Measurements from ENCODE around the gene ANKRD45. TPM values are rescaled to one million over a fixed set of nuclear protein-coding genes. Genes with fewer than 3 reads are reported as not detected.
A peak's percentile ranks its signal among the peaks of the same experiment; 100 is the strongest.
"Not testable (repeated sequence)": the region's sequence is repeated elsewhere in the genome, so short reads cannot be mapped to it uniquely, and the experiment has no call there.

The ANKRD45 gene
- total RNA-seq: under 1 TPM in 1 of 2 donors, not detected in 1; 0.65 TPM
- long read RNA-seq: 0 reads

- intact Hi-C loops (cut with DNase I): no loop called here
- ATAC-seq: peak; percentile 82 to 89
Measured at GRCh38 chr1:173669491-173669941, at the start of gene ANKRD45. Gene ANKRD45, minus strand, starts transcription at chr1:173669851. Its CDS starts 10,433 bp downstream, at chr1:173659418.

GRCh38 chr1:173717238-173717637 lies 47.6 kb upstream of the ANKRD45 start:
- ATAC-seq (no peak), DNase-seq (no peak)
- intact Hi-C loops (cut with DNase I): no loop called here

More at GRCh38 chr1:173669491-173669941, at the start of gene ANKRD45:
- DNase-seq: peak; percentile 78

GRCh38 chr1:173715538-173715844 lies 45.8 kb upstream of the ANKRD45 start:
- ATAC-seq: no peak
- intact Hi-C loops (cut with DNase I): loop anchor here in 1 of 2 donors (2.0 kb wide), 1 partner anchor 285 kb away; no protein-coding TSS in a partner anchor
- DNase-seq: no peak

GRCh38 chr1:173714759-173715537 lies 45.3 kb upstream of the ANKRD45 start, which contains the start of gene KLHL20:
Gene KLHL20, plus strand, starts transcription at chr1:173714981. Its CDS starts 1,063 bp downstream, at chr1:173716044.
- DNase-seq (peak; percentile 82), ATAC-seq (peak; percentile 97 to 99)
- intact Hi-C loops (cut with DNase I): loop anchor here in 1 of 2 donors (2.0 to 5.0 kb wide), 2 partner anchors 238 to 284 kb away; partner anchors contain the start of gene PRDX6

- DNase-seq (no peak), ATAC-seq (no peak)
- intact Hi-C loops (cut with DNase I): loop anchor here in 1 of 2 donors (2.0 to 5.0 kb wide), 2 partner anchors 237 to 284 kb away; partner anchors contain the start of gene PRDX6
Measured at GRCh38 chr1:173714441-173714758, 44.7 kb upstream of the ANKRD45 start.

DNA sequence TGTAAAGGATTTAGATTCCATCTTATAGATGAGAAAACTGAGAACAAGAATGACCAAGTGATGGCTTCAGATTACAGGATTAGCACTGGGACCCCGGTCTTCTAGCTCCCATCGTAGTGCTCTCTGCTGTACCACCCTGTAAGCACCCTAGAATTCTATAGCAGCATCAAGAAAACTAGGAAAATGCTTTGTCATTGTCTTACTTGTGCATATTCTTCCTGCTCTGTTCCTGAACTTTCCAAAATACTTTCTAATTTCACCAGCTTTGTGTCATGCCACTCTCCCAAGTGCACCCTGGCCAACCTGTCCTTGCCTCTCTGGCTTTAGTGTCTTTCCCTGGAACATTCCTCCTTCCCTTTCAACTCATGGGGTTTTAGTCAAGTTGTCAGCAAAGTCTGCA lies 39.1 kb upstream of the ANKRD45 start:
- DNase-seq (no peak), ATAC-seq (no peak)
- intact Hi-C loops (cut with DNase I): no loop called here

DNA sequence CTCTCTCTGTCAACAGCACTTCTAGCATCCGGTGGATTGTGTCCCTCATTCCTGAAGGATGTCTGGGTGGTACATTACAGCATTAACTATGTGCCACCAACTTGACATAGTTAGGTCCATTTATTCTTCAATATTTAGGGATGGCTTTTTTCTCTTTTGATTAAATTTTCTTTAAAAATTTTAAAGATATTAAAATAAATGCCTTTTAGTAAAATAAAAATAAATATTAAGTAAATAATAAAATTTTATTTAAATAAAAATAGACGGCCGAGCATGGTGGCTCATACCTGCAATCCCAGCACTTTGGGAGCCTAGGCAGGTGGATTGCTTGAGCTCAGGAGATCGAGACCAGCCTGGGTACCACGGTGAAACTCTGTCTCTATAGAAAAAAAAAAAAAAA lies 35.5 kb upstream of the ANKRD45 start:
- intact Hi-C loops (cut with DNase I): no loop called here
- ATAC-seq: no peak
- DNase-seq: no peak

GRCh38 chr1:173702736-173703135 lies 33.1 kb upstream of the ANKRD45 start:
- intact Hi-C loops (cut with DNase I): no loop called here
- no peak for DNase-seq
- no peak for ATAC-seq

DNA sequence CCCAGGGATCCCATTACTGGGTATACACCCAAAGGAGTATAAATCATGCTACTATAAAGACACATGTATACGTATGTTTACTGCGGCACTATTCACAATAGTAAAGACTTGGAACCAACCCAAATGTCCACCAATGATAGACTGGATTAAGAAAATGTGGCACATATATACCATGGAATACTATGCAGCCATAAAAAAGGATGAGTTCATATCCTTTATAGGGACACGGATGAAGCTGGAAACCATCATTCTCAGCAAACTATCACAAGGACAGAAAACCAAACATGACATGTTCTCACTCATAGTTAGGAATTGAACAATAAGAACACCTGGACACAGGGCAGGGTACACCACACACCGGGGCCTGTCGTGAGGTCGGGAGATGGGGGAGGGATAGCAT lies 31.6 kb upstream of the ANKRD45 start:
- DNase-seq; intact Hi-C loops (cut with DNase I); ATAC-seq: not testable (repeated sequence)

DNA sequence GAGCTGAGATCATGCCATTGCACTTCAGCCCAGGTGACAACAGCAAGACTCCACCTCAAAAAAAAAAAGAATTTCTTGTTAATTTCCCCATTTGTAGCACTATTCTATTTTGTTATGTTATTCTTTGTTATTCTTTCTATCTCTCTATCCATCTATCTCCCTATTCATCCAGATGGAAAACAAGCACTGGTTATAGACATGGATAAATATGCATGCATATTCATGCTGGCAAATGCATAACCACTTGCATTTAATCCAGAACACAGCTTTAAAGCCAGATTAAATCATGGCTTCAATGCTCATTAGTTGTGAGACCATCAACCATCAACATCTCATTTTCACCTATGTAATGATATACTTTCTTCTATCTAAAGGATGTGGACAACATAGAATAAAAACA lies 23.6 kb upstream of the ANKRD45 start:
- no peak for ATAC-seq
- intact Hi-C loops (cut with DNase I): no loop called here

GRCh38 chr1:173688300-173688699 lies 18.6 kb upstream of the ANKRD45 start:
- ATAC-seq: no peak
- DNase-seq: no peak
- intact Hi-C loops (cut with DNase I): no loop called here

More for the DNA sequence above, 23.6 kb upstream of the ANKRD45 start:
- no peak for DNase-seq

DNA sequence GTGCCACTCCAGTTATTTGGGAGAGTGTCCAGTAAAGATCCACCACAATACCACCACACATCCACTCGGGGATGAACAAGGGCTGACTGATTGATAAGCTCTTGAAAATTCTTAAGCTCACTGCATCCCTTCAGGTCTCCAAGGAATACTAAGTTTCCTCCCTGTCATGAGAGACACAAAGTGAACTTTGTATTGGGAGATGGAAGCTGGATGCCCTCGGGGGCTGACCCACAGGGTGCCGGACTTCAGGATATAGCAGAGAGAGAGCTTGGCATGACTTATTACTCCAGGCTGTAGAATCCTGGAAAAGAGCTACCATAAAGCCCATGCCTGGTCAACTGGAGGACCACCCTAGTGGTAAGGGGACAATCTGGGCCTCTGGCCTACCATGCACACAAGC lies 15.5 kb upstream of the ANKRD45 start:
- intact Hi-C loops (cut with DNase I); DNase-seq; ATAC-seq: not testable (repeated sequence)

GRCh38 chr1:173683838-173684237 lies 14.2 kb upstream of the ANKRD45 start:
- ATAC-seq; intact Hi-C loops (cut with DNase I); DNase-seq: not testable (repeated sequence)

DNA sequence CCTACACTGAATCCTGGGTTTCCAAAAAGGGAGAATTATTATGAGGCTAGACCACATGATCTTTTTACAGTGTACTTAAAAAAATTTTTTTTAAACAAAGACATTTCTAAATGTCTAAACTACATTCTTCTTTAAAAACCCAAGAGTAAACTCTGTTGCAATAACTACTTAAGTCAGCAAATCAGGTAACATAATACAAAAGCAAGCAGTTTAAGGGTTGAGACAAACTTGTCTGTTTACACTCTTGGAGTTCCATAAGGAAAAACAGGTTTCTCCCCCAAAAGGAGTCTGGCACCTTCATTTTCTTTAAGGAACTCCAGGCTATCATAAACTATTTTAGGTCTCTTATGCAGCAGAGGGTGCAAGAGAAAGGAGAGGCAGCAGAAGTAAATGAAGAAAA lies 12.5 kb upstream of the ANKRD45 start:
- DNase-seq (no peak), ATAC-seq (no peak)
- intact Hi-C loops (cut with DNase I): no loop called here

- intact Hi-C loops (cut with DNase I); ATAC-seq; DNase-seq: not testable (repeated sequence)
Measured at GRCh38 chr1:173680152-173680551, 10.5 kb upstream of the ANKRD45 start.

DNA sequence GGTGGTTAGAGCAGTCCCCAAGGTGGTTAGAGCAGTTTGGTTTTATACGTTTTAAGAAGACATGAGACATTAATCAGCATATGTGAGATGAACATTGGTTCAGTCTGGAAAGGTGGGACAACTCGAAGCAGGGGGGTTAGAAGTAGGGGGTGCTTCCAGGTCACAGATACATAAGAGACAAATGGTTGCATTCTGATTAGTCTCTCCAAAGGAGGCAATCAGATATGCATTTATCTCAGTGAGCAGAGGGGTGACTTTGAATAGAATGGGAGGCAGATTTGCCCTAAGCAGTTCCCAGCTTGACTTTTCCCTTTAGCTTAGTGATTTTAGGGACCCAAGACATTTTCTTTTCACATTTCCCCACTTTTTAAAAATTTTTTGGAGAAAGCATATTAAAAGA lies 4.8 kb upstream of the ANKRD45 start:
- ATAC-seq; intact Hi-C loops (cut with DNase I); DNase-seq: not testable (repeated sequence)

DNA sequence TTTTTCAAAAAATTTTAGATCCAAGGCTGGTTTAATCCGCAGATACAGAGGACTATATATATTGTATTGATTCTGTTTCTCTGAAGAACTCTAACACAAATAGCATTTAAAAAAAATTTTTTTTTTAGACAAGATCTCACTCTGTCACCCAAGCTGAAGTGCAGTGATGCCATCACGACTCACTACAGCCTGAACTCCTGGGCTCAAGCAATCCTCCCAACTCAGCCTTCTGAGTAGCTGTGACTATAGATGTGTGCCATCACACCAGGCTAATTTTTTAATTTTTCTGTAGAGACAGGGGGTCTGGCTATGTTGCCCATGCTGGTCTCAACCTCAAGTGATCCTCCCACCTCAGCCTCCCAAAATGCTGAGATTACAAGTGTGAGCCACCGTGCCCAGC lies 3.0 kb downstream of the ANKRD45 start:
- ATAC-seq: no peak
- DNase-seq: no peak
- intact Hi-C loops (cut with DNase I): no loop called here

GRCh38 chr1:173663159-173663558 lies 6.5 kb downstream of the ANKRD45 start:
- intact Hi-C loops (cut with DNase I): no loop called here
- DNase-seq (no peak), ATAC-seq (no peak)

DNA sequence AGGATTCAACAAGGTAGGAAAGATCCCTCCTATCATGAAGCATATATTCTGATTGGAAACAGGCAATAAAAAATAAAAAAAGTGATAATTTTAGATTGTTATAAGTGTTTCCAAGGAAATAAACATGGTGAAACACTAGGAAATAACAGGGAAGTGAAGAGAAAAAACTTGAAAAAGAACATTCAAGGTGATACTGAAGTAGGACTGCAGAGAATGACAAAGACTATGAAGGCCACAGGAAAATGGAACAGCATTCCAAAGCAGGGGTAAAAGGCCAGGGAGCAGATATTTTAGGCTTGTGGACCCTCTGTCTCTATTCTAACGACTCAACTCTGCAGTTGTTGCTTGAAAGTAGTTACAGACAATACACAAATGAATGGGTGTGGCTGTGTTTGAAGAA lies 7.9 kb downstream of the ANKRD45 start:
- ATAC-seq (no peak), DNase-seq (no peak)
- intact Hi-C loops (cut with DNase I): no loop called here

GRCh38 chr1:173661271-173661670 lies 8.4 kb downstream of the ANKRD45 start:
- intact Hi-C loops (cut with DNase I): no loop called here
- no peak for ATAC-seq
- no peak for DNase-seq

DNA sequence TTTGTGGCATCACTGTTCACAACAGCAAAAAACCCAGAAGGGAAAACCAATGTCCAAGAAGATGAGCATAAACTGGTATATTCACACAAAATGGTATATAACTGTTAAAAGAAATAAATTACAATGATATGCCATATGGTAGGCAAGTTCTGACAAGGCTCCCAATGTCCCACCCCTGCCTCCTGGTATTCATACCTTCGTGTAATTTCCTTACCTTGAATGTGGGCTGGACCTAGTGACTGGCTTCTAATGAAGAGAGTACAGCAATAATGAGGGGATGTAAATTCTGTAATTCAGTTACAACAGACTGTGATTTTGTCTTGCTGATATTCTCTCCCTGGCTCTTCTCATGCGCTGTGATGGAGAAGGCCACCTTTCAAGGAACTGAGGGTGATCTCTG lies 9.3 kb downstream of the ANKRD45 start:
- intact Hi-C loops (cut with DNase I): no loop called here
- no peak for ATAC-seq

More for the DNA sequence above, 9.3 kb downstream of the ANKRD45 start:
- no peak for DNase-seq

Data from left cardiac atrium (tissue), 4 donors.